Subcutaneous adipose tissue (tissue), 4 donors: ENCODE measurements around the gene HS3ST3B1. TPM values are rescaled to one million over a fixed set of nuclear protein-coding genes. Genes with fewer than 3 reads are reported as not detected.

Experiments
- CTCF ChIP-seq: fragments of 450-650 bp; IDR thresholded peaks from one replicate; pipeline ENCODE4 v1.5.1; 2016; ENCODE audit warnings: low read depth, mild to moderate bottlenecking, control low read depth, antibody characterized with exemption, moderate library complexity
- total RNA-seq, 4 donors: library from RNA; depleted of rRNA; stranded (reverse); fragments of >200 nt; gene quantifications; one replicate each; pipeline ENCODE4 v1.1.0, GENCODE V29; 2016

The HS3ST3B1 gene
- total RNA-seq, result 1 to 10 TPM in 3 of 4 donors, under 1 TPM in 1; 0.66 to 2.4 (median 1.1) TPM

DNA sequence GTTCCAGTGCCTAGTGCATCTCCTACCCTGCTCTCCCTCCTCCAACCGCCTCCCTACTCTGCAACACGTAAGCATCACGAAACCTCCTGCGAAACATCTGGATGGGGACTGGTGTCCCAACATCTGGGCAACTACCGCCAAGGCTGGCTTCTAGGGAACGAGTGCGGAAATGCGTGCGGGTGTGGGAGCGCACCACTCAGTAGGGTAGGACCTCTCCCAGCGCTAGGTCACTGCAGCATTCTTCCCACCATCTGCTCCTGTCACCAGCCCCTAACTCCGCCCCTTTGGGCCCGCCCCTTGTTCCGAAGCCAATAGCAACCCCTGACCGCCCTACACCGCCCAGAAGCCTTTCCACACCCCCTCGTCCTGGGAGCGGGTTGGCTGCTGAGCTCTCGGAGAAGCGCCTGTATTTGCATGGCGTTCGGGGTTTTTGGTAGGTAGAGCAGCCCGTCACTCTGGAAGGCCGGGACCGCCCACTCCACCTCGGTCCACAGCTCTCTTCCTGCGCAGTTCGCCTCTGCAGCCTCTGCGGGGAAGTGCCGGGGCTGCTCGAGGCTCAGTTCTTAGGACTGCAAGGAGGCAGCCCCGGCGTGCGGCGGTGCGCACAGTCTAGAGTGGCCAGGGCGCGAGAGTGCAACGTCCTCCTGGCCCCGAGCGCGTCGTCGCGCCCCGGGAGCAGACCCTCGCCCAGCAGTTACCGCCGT, at the start of gene HS3ST3B1:
TSS of gene HS3ST3B1 (plus strand) at position 507 of the 704 bp plus-strand sequence. CDS start 438 bp downstream, outside the sequence.
- TF ChIP-seq CTCF, result no peak

GRCh38 chr17:14261406-14261805, 39.5 kb upstream of the HS3ST3B1 start:
- no peak for TF ChIP-seq CTCF

DNA sequence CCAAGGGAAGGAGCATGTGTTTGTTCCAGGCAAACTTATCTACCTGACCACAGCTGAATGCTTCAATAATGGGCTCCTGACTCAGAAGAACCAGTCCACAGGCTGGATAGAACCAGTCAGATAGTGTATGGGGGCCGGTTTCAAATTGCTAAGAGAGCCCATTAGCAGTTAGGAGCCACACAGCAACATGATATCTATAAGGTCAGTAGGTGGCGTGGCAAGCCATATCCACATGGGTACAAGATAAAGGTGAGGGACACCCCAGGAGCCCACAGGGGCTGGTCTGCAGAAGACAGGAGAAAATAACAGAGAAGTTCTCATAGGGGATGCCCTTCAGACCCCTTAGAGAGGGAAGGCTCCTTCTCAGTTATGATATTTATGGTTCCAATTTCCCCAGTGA, 32.6 kb upstream of the HS3ST3B1 start:
- TF ChIP-seq CTCF, result no peak

DNA sequence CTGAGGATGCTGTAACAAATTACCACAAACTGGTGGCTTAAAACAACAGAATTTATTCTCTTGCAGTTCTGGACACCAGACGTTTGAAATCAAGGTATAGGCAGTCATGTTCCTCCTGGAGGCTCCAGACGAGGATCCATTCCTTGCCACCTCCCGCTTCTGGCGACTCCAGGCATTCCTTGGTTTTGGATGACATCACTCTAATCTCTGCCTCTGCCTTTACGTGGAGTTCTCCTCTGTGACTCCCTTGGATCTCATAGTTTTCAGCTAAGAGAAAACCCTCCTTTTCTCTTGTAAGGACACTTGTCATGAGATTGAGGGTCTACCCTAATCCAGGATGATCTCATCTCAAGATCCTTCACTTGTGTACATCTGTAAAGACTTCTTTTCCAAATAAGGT, 31.4 kb upstream of the HS3ST3B1 start:
- TF ChIP-seq CTCF, result no peak

- no peak for TF ChIP-seq CTCF
Observed at GRCh38 chr17:14270508-14270907, 30.4 kb upstream of the HS3ST3B1 start.

DNA sequence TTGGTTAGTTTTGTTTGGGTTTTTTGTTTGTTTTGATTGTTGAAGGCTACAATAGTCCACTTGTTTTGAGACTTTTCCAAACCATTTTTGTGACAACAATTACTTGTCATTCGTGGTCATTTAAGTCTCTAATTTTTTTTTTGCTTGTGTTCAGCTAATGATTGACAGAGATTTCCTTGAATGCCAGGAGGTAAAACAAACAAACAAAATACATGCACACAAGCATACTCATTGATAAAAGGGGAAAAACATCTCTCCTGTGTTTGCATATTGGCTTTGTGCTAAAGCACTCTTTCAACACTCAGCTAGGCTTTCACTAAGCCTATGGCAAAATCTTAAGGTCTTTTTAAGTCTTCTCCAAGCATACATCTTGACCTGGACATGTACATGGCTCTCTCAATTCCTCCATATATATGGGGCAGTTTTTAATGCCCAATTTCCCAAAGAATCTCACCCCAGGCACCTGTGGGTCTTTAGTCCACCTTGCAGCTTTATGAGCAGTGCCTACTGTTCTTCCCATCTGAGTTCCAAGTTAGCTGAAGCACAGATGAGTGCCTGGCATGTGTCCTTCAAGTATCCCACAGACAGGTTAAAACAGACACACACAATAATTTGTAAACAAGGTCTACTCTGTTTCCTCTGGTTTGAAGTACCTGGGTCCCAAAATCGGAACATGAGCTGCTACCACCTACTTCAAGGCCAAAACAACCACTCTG, 24.2 kb upstream of the HS3ST3B1 start:
- no peak for TF ChIP-seq CTCF

DNA sequence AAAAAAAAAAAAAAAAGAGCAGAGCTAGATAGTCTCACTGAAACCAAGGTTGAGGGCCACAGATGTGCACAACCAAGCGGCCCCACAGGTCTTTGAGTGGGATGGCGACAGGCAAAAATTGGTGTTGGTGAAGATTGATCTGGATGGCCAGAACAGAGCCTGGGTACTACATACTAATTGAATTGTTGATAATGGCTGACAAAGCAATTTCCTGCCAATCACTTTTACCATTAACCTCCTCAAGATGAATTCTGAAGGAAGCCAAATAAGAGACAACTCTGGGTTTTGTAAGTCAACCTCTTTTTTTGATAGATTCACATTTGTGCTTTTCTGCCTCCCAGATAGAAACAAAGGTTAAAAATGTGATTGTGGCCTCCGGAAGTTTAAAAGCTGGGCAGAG, 19.4 kb upstream of the HS3ST3B1 start:
- no peak for TF ChIP-seq CTCF
